Neural progenitor cell (in vitro differentiated cells): ENCODE measurements around the gene AP1B1.

Experiments used
- EZH2 ChIP-seq: fragments of 200-600 bp; sonication (generic); IDR thresholded peaks from 2 replicates; pipeline ENCODE4 v1.6.1; 2017; ENCODE audit warnings: antibody characterized with exemption, mild to moderate bottlenecking, moderate library complexity
- TF ChIP-seq, protein P1 (sequence below): fragments of 200-600 bp; sonication (generic); IDR thresholded peaks from 2 replicates; pipeline ENCODE4 v1.5.1; 2017; ENCODE audit warnings: antibody characterized with exemption, mild to moderate bottlenecking

- TF ChIP-seq, protein P1, sequence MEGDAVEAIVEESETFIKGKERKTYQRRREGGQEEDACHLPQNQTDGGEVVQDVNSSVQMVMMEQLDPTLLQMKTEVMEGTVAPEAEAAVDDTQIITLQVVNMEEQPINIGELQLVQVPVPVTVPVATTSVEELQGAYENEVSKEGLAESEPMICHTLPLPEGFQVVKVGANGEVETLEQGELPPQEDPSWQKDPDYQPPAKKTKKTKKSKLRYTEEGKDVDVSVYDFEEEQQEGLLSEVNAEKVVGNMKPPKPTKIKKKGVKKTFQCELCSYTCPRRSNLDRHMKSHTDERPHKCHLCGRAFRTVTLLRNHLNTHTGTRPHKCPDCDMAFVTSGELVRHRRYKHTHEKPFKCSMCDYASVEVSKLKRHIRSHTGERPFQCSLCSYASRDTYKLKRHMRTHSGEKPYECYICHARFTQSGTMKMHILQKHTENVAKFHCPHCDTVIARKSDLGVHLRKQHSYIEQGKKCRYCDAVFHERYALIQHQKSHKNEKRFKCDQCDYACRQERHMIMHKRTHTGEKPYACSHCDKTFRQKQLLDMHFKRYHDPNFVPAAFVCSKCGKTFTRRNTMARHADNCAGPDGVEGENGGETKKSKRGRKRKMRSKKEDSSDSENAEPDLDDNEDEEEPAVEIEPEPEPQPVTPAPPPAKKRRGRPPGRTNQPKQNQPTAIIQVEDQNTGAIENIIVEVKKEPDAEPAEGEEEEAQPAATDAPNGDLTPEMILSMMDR: no peak
- peak; percentile 84 for TF ChIP-seq EZH2
These were observed 73.7 kb downstream of the AP1B1 start for GRCh38 chr22:29314537-29315285.
